HG02840 (cell line): ENCODE measurements around the gene TBC1D14.

Source experiments
- ATAC-seq: cut with Tn5 transposase; IDR thresholded peaks from one replicate; pipeline ENCODE4 v1.9.1; 2021; ENCODE audit warnings: mild to moderate bottlenecking, moderate library complexity, moderate number of reproducible peaks; ENCODE audit not compliant: unreplicated experiment, low FRiP score

TBC1D14 gene

GRCh38 chr4:7052923-7053715, 143.5 kb downstream of the TBC1D14 start:
- ATAC-seq, result no peak

- ATAC-seq, result no peak
Observed at GRCh38 chr4:7054106-7054880, 144.7 kb downstream of the TBC1D14 start.

- ATAC-seq, result no peak
Observed at GRCh38 chr4:7055111-7055989, 145.7 kb downstream of the TBC1D14 start.

- ATAC-seq, result no peak
Observed at GRCh38 chr4:7055990-7056325, 146.3 kb downstream of the TBC1D14 start.

GRCh38 chr4:7058792-7059191, 149.2 kb downstream of the TBC1D14 start:
- ATAC-seq, result no peak

- no peak for ATAC-seq
Observed at GRCh38 chr4:7059662-7060061, 150.0 kb downstream of the TBC1D14 start.

GRCh38 chr4:7060346-7061150, 150.9 kb downstream of the TBC1D14 start:
- ATAC-seq, result no peak

- no peak for ATAC-seq
Observed at GRCh38 chr4:7061815-7062214, 152.2 kb downstream of the TBC1D14 start.

GRCh38 chr4:7062816-7063215, 153.2 kb downstream of the TBC1D14 start:
- no peak for ATAC-seq

GRCh38 chr4:7063362-7063761, 153.7 kb downstream of the TBC1D14 start:
- no peak for ATAC-seq

- no peak for ATAC-seq
Observed at GRCh38 chr4:7066006-7066405, 156.4 kb downstream of the TBC1D14 start.

- ATAC-seq, result no peak
Observed at GRCh38 chr4:7066493-7066892, 156.9 kb downstream of the TBC1D14 start.

GRCh38 chr4:7067126-7067451, 157.5 kb downstream of the TBC1D14 start:
- no peak for ATAC-seq

- peak; percentile 91 for ATAC-seq
Observed at GRCh38 chr4:7067452-7068278, 158.0 kb downstream of the TBC1D14 start, which contains the start of gene GRPEL1. Gene GRPEL1, minus strand, starts transcription at chr4:7068064. Its CDS starts 32 bp downstream, at chr4:7068032.

GRCh38 chr4:7068279-7068842, 158.7 kb downstream of the TBC1D14 start:
- peak; percentile 12 for ATAC-seq

GRCh38 chr4:7068883-7069282, 159.3 kb downstream of the TBC1D14 start:
- no peak for ATAC-seq

GRCh38 chr4:7070729-7071511, 161.3 kb downstream of the TBC1D14 start:
- ATAC-seq, result peak; percentile 32

- no peak for ATAC-seq
Observed at GRCh38 chr4:7073059-7073458, 163.4 kb downstream of the TBC1D14 start.
